BLaER1 (cell line): ENCODE data around the gene SFXN3.

ENCODE experiments used
- H3K27ac ChIP-seq: shearing (Covaris generic); formaldehyde crosslinking; 2 replicates; pipeline ENCODE4 v1.8.1; 2022
- H3K27me3 ChIP-seq: shearing (Covaris generic); formaldehyde crosslinking; 2 replicates; pipeline ENCODE4 v1.8.1; 2022
- H3K36me3 ChIP-seq: shearing (Covaris generic); formaldehyde crosslinking; 2 replicates; pipeline ENCODE4 v1.8.1; 2022
- H3K4me1 ChIP-seq: shearing (Covaris generic); formaldehyde crosslinking; 2 replicates; pipeline ENCODE4 v1.8.1; 2022
- H3K4me2 ChIP-seq: shearing (Covaris generic); formaldehyde crosslinking; 2 replicates; pipeline ENCODE4 v1.8.1; 2022
- H3K4me3 ChIP-seq: shearing (Covaris generic); formaldehyde crosslinking; 2 replicates; pipeline ENCODE4 v1.8.1; 2022
- H3K9ac ChIP-seq: shearing (Covaris generic); formaldehyde crosslinking; 2 replicates; pipeline ENCODE4 v1.8.1; 2022
- H3K9me3 ChIP-seq: shearing (Covaris generic); formaldehyde crosslinking; 2 replicates; pipeline ENCODE4 v1.8.1; 2022
- H4K20me1 ChIP-seq: shearing (Covaris generic); formaldehyde crosslinking; 2 replicates; pipeline ENCODE4 v1.8.1; 2022
- Cebpa-rat ChIP-seq: shearing (Covaris generic); IDR thresholded peaks from 2 replicates; pipeline ENCODE4 v1.8.1; 2022

The SFXN3 gene

GRCh38 chr10:101071267-101071884 lies 40.3 kb downstream of the SFXN3 start:
- no peak overlapping the region for H3K4me3 ChIP-seq
- H3K36me3 ChIP-seq, result no peaks in the 10 kb centered on the region
- peaks cover 12% of the 10 kb centered on the region for H3K27me3 ChIP-seq
- no peaks in the 10 kb centered on the region for H4K20me1 ChIP-seq
- peak overlapping the region; percentile 81 for H3K4me2 ChIP-seq
- H3K27ac ChIP-seq, result peak overlapping the region; percentile 69
- no peaks in the 10 kb centered on the region for H3K9me3 ChIP-seq
- peaks cover 45% of the 10 kb centered on the region for H3K4me1 ChIP-seq
- no peak for TF ChIP-seq Cebpa-rat
- H3K9ac ChIP-seq, result no peak overlapping the region

- H4K20me1 ChIP-seq, result no peaks in the 10 kb centered on the region
- H3K36me3 ChIP-seq, result no peaks in the 10 kb centered on the region
- peaks cover 17% of the 10 kb centered on the region for H3K27me3 ChIP-seq
- H3K4me3 ChIP-seq, result no peak overlapping the region
- peaks cover 45% of the 10 kb centered on the region for H3K4me1 ChIP-seq
- peak overlapping the region; percentile 81 for H3K4me2 ChIP-seq
- peak overlapping the region; percentile 69 for H3K27ac ChIP-seq
- no peaks in the 10 kb centered on the region for H3K9me3 ChIP-seq
- 0 out of 2 replicates have a peak overlapping the region, but pooled peaks have one; percentile 31 for H3K9ac ChIP-seq
- no peak for TF ChIP-seq Cebpa-rat
Measured at GRCh38 chr10:101071885-101072433, 40.9 kb downstream of the SFXN3 start.

GRCh38 chr10:101072923-101073322 lies 41.9 kb downstream of the SFXN3 start:
- no peak overlapping the region for H3K27ac ChIP-seq
- 0 out of 2 replicates have a peak overlapping the region, but pooled peaks have one; percentile 31 for H3K9ac ChIP-seq
- H3K4me3 ChIP-seq, result no peak overlapping the region
- peaks cover 17% of the 10 kb centered on the region for H3K27me3 ChIP-seq
- peak overlapping the region; percentile 81 for H3K4me2 ChIP-seq
- peaks cover 45% of the 10 kb centered on the region for H3K4me1 ChIP-seq
- no peaks in the 10 kb centered on the region for H3K9me3 ChIP-seq
- H4K20me1 ChIP-seq, result no peaks in the 10 kb centered on the region
- H3K36me3 ChIP-seq, result no peaks in the 10 kb centered on the region
- TF ChIP-seq Cebpa-rat, result no peak

- TF ChIP-seq Cebpa-rat, result no peak
- Histone ChIP-seq H3K36me3 (no peaks in the 10 kb centered on the region), H3K9ac (no peak overlapping the region), H3K4me2 (no peak overlapping the region), H3K27ac (no peak overlapping the region), H3K4me3 (no peak overlapping the region), H3K27me3 (peaks cover 17% of the 10 kb centered on the region), H4K20me1 (no peaks in the 10 kb centered on the region; the same call in 1 of the 2 replicates), H3K9me3 (no peaks in the 10 kb centered on the region), H3K4me1 (peaks cover 45% of the 10 kb centered on the region)
Measured at GRCh38 chr10:101073631-101074030, 42.6 kb downstream of the SFXN3 start.

GRCh38 chr10:101075775-101076174 lies 44.7 kb downstream of the SFXN3 start:
- Histone ChIP-seq H3K27ac (no peak overlapping the region), H3K9me3 (no peaks in the 10 kb centered on the region), H3K4me3 (no peak overlapping the region), H3K4me1 (peaks cover 26% of the 10 kb centered on the region), H3K36me3 (no peaks in the 10 kb centered on the region), H3K4me2 (no peak overlapping the region), H3K27me3 (peaks cover 21% of the 10 kb centered on the region), H3K9ac (no peak overlapping the region), H4K20me1 (no peaks in the 10 kb centered on the region; the same call in 1 of the 2 replicates)
- no peak for TF ChIP-seq Cebpa-rat

GRCh38 chr10:101076630-101077029 lies 45.6 kb downstream of the SFXN3 start:
- Histone ChIP-seq H3K9ac (no peak overlapping the region), H3K36me3 (no peaks in the 10 kb centered on the region), H3K4me1 (peaks cover 18% of the 10 kb centered on the region), H3K4me3 (no peak overlapping the region), H4K20me1 (no peaks in the 10 kb centered on the region; the same call in 1 of the 2 replicates), H3K4me2 (no peak overlapping the region), H3K27me3 (peaks cover 21% of the 10 kb centered on the region), H3K9me3 (no peaks in the 10 kb centered on the region), H3K27ac (no peak overlapping the region)
- TF ChIP-seq Cebpa-rat, result no peak

- no peaks in the 10 kb centered on the region for H3K4me1 ChIP-seq
- H3K4me2 ChIP-seq, result no peak overlapping the region
- H3K9ac ChIP-seq, result no peak overlapping the region
- no peak overlapping the region for H3K27ac ChIP-seq
- peaks cover 6% of the 10 kb centered on the region; the same call in 1 of the 2 replicates for H4K20me1 ChIP-seq
- H3K36me3 ChIP-seq, result no peaks in the 10 kb centered on the region
- peaks cover 45% of the 10 kb centered on the region for H3K27me3 ChIP-seq
- no peak overlapping the region for H3K4me3 ChIP-seq
- TF ChIP-seq Cebpa-rat, result no peak
- no peaks in the 10 kb centered on the region for H3K9me3 ChIP-seq
Measured at GRCh38 chr10:101079874-101080273, 48.8 kb downstream of the SFXN3 start.

GRCh38 chr10:101080933-101081931 lies 50.2 kb downstream of the SFXN3 start:
- Histone ChIP-seq H3K4me3 (no peak overlapping the region), H3K36me3 (no peaks in the 10 kb centered on the region), H3K4me1 (no peaks in the 10 kb centered on the region), H3K9me3 (no peaks in the 10 kb centered on the region), H3K9ac (no peak overlapping the region), H3K27ac (no peak overlapping the region), H3K4me2 (no peak overlapping the region), H3K27me3 (peaks cover 48% of the 10 kb centered on the region), H4K20me1 (peaks cover 10% of the 10 kb centered on the region; the same call in 1 of the 2 replicates)
- TF ChIP-seq Cebpa-rat, result no peak

GRCh38 chr10:101085846-101086245 lies 54.8 kb downstream of the SFXN3 start:
- Histone ChIP-seq H3K4me3 (no peak overlapping the region), H3K9me3 (no peaks in the 10 kb centered on the region), H3K4me1 (no peaks in the 10 kb centered on the region), H3K36me3 (no peaks in the 10 kb centered on the region), H3K27me3 (peaks cover 48% of the 10 kb centered on the region), H3K4me2 (no peak overlapping the region), H3K27ac (no peak overlapping the region), H4K20me1 (peaks cover 10% of the 10 kb centered on the region; the same call in 1 of the 2 replicates), H3K9ac (no peak overlapping the region)
- no peak for TF ChIP-seq Cebpa-rat
